Psoas muscle (tissue), 8 donors: ENCODE measurements around the gene ERC2. TPM values are rescaled to one million over a fixed set of nuclear protein-coding genes. Genes with fewer than 3 reads are reported as not detected.

Experiments
- ATAC-seq, 4 donors: fragments of 200-7000 bp; cut with Tn5 transposase; one replicate each; pipeline ENCODE4 v1.9.1; 2020; ENCODE audit warnings: moderate library complexity in 3 of 4, mild to moderate bottlenecking in 2 of 4
- DNase-seq, 2 donors: peaks; one replicate each; pipeline ENCODE4 v3.0.0-alpha.2; 2020
- H3K27ac ChIP-seq: fragments of 200-600 bp; one replicate; pipeline ENCODE4 v1.8.0; 2022
- H3K27me3 ChIP-seq, 3 donors: fragments of 200-600 bp in 1 of 3; one replicate each; pipeline versions ENCODE4 v1.6.1 to v1.8.0; 2013 to 2022; ENCODE audit warnings: low read length in 2 of 3, mild to moderate bottlenecking in 2 of 3, moderate library complexity in 1 of 3; ENCODE audit not compliant: insufficient read depth in 3 of 3
- H3K36me3 ChIP-seq, 2 donors: fragments of 200-600 bp in 1 of 2; one replicate each; pipeline versions ENCODE4 v1.6.1 to v1.8.0; 2013 to 2022; ENCODE audit warnings: low read depth in 1 of 2, mild to moderate bottlenecking in 1 of 2, moderate library complexity in 1 of 2; ENCODE audit not compliant: insufficient read depth in 1 of 2
- H3K4me1 ChIP-seq: fragments of 200-600 bp; one replicate; pipeline ENCODE4 v1.8.0; 2022
- H3K4me3 ChIP-seq: fragments of 200-600 bp; one replicate; pipeline ENCODE4 v1.8.0; 2022; ENCODE audit warnings: mild to moderate bottlenecking
- H3K9me3 ChIP-seq: fragments of 200-600 bp; one replicate; pipeline ENCODE4 v1.8.0; 2022
- WGBS, 3 donors: extraction: QIAGEN DNeasy Blood & Tissue Kit; methylation state at CpG; one replicate each; pipeline versions ENCODE4 v1.1.6 to v1.1.7; 2013; 5-methylcytosine and 5-hydroxymethylcytosine counted together
- intact Hi-C, 2 donors: fragments of 100-400 bp; cut with DNase I; formaldehyde crosslinking; loops; one replicate each; pipeline versions ENCODE4 v1.11.0 to v1.14.2; 2022
- polyA plus RNA-seq, 3 donors: library from polyadenylated mRNA; stranded (reverse); fragments of 200-250 nt; gene quantifications; one replicate each; pipeline ENCODE4 v1.2.3, GENCODE V29; 2013
- total RNA-seq, 4 donors: library from RNA; stranded (reverse); fragmentation: NEBNext Ultra II Directional in 2 of 4; extraction: Animal tissue kit (Norgen Biotek cat#: 25700) in 2 of 4; gene quantifications; one replicate each; pipeline versions ENCODE4 v1.2.1 to v1.2.4, GENCODE V29; 2021 to 2023
- TF ChIP-seq, protein P1 (sequence below): fragments of 200-600 bp; IDR thresholded peaks from one replicate; pipeline ENCODE4 v1.8.0; 2022; ENCODE audit warnings: antibody characterized with exemption
- donor health status: healthy with polysubstance abuse.
- donor health status: DM: no; HTN: no; CAD: no; lungs with moderate emphysema.
- donor health status: Bipolar disorder and iron deficiency.
- donor health status: healthy.
- donor health status: DM: yes; HTN: yes; CAD: no.
- donor health status: DM: no; HTN: no; CAD: no.
- donor health status: DM: no; HTN: no; CAD: no.
- donor health status: DM: yes; HTN: yes; CAD: no.

ERC2 gene
- total and polyA plus RNA-seq, 7 donors = 0.04 to 0.15 TPM; not detected in 5

DNA sequence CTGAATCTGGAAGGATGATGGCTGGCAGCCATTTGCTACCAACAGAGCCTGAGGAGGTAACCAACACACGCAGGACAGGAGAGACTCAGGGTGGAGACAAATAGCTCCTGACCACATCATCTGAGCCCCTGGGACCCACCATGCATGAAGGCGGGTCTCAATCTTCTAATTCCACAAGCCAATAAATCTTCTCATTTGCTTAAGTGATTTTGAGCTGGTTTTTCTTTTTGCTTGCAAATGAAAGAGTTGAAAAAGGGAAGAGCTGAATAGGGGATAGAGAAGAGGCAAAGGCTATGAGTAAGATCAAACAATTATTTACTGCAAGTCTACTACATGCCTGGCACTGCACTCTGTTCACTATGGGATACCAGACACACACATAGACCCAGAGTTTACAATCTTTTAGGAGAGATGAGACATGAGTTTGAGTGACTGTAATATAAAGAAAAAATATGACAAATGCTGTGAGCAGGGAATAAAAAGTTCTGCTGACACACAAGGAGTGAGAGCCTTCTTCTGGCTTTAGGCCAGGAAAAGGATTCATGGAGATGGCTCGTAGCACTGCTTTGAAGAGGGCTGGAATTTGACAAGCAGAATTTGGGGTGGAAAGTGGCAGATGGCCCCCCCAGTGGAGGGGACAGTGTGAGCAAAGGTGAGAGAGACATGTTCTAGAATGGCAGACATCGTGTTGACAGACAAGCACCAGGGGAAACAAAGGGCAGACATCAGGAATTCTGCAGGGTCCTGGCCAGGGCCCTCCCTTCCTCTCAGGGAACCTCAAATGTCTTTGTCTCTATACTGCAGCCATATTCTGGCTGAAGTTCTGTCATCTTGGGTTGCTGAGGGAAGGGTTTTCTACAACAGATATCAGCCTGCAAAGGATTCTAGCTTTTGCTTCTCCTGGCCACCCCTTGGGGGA, 911.4 kb downstream of the ERC2 start:
- Histone ChIP-seq H3K4me3 (no peak overlapping the region), H3K9me3 (no peaks in the 10 kb centered on the region), H3K36me3 (no peaks in the 10 kb centered on the region), H3K27ac (no peak overlapping the region), H3K27me3 (peaks cover 0 to under 1% (median 0%) of the 10 kb centered on the region in 3 donors), H3K4me1 (no peaks in the 10 kb centered on the region)
- ATAC-seq (no peak), DNase-seq (no peak)
- TF ChIP-seq, protein P1, sequence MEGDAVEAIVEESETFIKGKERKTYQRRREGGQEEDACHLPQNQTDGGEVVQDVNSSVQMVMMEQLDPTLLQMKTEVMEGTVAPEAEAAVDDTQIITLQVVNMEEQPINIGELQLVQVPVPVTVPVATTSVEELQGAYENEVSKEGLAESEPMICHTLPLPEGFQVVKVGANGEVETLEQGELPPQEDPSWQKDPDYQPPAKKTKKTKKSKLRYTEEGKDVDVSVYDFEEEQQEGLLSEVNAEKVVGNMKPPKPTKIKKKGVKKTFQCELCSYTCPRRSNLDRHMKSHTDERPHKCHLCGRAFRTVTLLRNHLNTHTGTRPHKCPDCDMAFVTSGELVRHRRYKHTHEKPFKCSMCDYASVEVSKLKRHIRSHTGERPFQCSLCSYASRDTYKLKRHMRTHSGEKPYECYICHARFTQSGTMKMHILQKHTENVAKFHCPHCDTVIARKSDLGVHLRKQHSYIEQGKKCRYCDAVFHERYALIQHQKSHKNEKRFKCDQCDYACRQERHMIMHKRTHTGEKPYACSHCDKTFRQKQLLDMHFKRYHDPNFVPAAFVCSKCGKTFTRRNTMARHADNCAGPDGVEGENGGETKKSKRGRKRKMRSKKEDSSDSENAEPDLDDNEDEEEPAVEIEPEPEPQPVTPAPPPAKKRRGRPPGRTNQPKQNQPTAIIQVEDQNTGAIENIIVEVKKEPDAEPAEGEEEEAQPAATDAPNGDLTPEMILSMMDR = no peak
- intact Hi-C loops = no loop called here
- WGBS, 3 donors = 73 to 79% (median 78%) methylated on average over 4 of the region's 4 CpGs

DNA sequence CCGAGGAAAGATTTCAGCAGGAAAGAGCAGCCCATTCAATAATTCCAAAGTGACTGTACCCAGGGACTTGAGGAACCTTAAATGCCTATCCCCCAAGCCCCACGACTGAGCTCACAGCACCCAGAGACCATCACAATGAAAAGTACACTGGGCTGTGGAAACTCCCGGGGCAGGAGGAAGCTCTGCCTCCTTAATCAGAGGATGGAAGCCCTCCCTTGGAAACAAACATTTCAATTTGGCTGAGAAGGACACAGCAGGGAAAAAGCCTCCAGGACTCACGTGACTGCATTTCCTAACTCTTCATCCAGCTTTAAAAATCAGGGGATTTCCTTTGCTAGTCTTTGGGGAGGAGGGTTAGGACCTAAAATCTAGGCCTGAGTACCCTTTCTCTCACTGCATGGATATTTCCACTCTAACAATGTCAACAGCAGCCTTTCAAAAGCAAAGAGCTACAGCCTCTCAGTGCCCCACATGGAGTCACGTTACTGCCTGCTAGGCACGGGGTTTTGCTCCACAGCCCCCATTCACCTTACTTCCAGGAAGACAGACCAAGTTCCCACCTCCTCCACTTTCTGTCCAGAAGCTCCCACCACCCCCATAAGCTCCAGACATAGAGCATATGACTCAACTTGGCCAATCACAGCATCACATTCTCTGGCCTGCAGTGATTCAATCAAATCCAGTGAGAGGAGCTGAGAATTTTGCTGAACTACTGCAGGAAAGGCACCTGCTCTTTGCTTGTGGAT, 912.2 kb downstream of the ERC2 start:
- Histone ChIP-seq H3K27ac (no peak overlapping the region), H3K9me3 (no peaks in the 10 kb centered on the region), H3K4me3 (no peak overlapping the region), H3K36me3 (no peaks in the 10 kb centered on the region), H3K4me1 (no peaks in the 10 kb centered on the region), H3K27me3 (peaks cover 0 to 2% (median 0%) of the 10 kb centered on the region in 3 donors)
- DNase-seq (no peak), ATAC-seq (peak in 1 of 4 donors; percentile 44)
- 46 to 64% (median 53%) methylated on average over 6 of the region's 6 CpGs for WGBS, 3 donors
- TF ChIP-seq, protein P1 = no peak
- intact Hi-C loops = no loop called here

DNA sequence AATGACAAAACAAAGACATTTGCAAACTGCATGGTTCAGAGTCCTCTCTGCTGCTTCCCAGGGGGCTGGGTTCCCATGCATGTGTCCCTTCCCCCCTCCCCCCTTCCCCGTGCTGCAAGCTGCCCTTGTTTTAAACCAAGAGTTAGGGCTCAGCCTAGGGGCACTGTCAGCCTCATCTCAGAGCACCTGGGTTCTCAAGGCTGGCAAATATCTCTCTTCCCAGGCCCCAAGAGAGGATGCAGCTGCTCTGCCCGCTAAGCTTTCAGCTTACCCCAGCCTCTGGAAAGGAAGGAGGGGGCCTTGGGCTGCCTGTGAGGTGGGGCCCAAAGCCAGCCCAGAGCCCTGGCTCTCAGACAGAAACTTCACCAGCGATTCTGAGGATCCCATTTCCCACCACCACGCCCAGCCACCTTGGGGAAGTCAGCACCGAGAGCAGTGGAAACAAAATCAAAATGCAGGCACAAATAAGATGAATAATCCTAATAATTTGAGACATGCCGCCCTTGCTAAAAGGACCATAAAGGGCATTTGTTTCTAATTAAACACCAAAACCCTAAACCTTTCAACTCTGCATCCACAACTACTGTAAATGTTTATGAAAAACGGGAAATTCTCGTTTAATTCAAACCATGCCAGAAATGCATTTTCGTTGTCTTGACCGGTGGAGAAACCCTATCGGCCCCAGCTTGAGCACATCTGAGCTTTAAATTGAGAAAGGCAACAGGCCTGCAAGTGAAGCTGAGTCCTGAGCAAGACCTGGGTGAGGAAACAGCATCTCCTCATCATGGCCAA, 913.4 kb downstream of the ERC2 start:
- TF ChIP-seq, protein P1 = no peak
- H3K4me3 ChIP-seq = no peak overlapping the region
- no peaks in the 10 kb centered on the region for H3K9me3 ChIP-seq
- no peak for ATAC-seq
- no peak for DNase-seq
- no peak overlapping the region for H3K27ac ChIP-seq
- WGBS, 3 donors = 51 to 56% (median 51%) methylated on average over 11 of the region's 11 CpGs
- H3K36me3 ChIP-seq = no peaks in the 10 kb centered on the region
- no peaks in the 10 kb centered on the region for H3K4me1 ChIP-seq
- H3K27me3 ChIP-seq = peaks cover 0 to 2% (median 0%) of the 10 kb centered on the region in 3 donors
- intact Hi-C loops = no loop called here

DNA sequence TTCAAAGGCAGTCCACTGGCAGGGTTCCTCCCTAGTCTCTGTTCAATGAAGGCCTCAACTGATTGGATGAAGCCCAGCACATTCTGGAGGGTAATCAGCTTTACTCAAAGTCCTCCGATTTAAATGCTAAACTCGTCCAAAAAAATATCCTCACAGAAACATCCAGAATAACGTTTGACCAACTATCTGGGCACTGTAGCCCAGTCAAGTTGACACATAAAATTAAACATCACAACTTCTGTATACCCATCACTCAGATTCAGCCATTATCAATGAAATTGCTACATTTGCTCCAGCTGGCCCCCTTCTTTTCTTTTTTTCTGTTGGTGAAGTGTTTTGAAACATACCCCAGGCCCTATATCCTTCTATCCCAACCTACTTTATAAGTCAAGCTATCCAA, 916.6 kb downstream of the ERC2 start:
- intact Hi-C loops = no loop called here

More for the DNA sequence above, 916.6 kb downstream of the ERC2 start:
- H3K36me3 ChIP-seq = no peaks in the 10 kb centered on the region
- no peak overlapping the region for H3K27ac ChIP-seq
- peaks cover 0 to 2% (median 0%) of the 10 kb centered on the region in 3 donors for H3K27me3 ChIP-seq
- H3K4me3 ChIP-seq = no peak overlapping the region
- no peak for ATAC-seq
- no peaks in the 10 kb centered on the region for H3K9me3 ChIP-seq
- WGBS, 3 donors = 88 to 97% (median 89%) methylated on average over 3 of the region's 3 CpGs
- no peaks in the 10 kb centered on the region for H3K4me1 ChIP-seq
- no peak for DNase-seq
- TF ChIP-seq, protein P1 = no peak
